HG02678 (cell line): ENCODE results near the gene GOLGA6C.
"Not testable (repeated sequence)": the region's sequence is repeated elsewhere in the genome, so short reads cannot be mapped to it uniquely, and the experiment has no call there.

Experiments used
- ATAC-seq: cut with Tn5 transposase; IDR thresholded peaks from one replicate; pipeline ENCODE4 v1.9.1; 2021; ENCODE audit warnings: mild to moderate bottlenecking, moderate library complexity; ENCODE audit not compliant: unreplicated experiment

GOLGA6C gene

GRCh38 chr15:75248991-75249390 lies 9.1 kb upstream of the GOLGA6C start:
- ATAC-seq: not testable (repeated sequence)

GRCh38 chr15:75249726-75250125 lies 8.4 kb upstream of the GOLGA6C start:
- no peak for ATAC-seq

- not testable (repeated sequence) for ATAC-seq
Observed at GRCh38 chr15:75251343-75251742, 6.8 kb upstream of the GOLGA6C start.

- ATAC-seq: not testable (repeated sequence)
Observed at GRCh38 chr15:75252285-75252684, 5.8 kb upstream of the GOLGA6C start.

GRCh38 chr15:75258620-75259343 lies 648 bp downstream of the GOLGA6C start:
- ATAC-seq: not testable (repeated sequence)

- not testable (repeated sequence) for ATAC-seq
Observed at GRCh38 chr15:75259873-75260272, 1.7 kb downstream of the GOLGA6C start.

GRCh38 chr15:75273751-75274359 lies 15.7 kb downstream of the GOLGA6C start:
- not testable (repeated sequence) for ATAC-seq

GRCh38 chr15:75274509-75275107 lies 16.5 kb downstream of the GOLGA6C start:
- peak; percentile 82 for ATAC-seq

- not testable (repeated sequence) for ATAC-seq
Observed at GRCh38 chr15:75275617-75276016, 17.5 kb downstream of the GOLGA6C start.

GRCh38 chr15:75278497-75278896 lies 20.4 kb downstream of the GOLGA6C start:
- ATAC-seq: not testable (repeated sequence)

GRCh38 chr15:75282572-75282971 lies 24.4 kb downstream of the GOLGA6C start, which contains the start of gene GOLGA6D:
Gene GOLGA6D (plus strand): TSS chr15:75282835. CDS start chr15:75282876, 41 bp downstream.
- ATAC-seq: not testable (repeated sequence)

- ATAC-seq: not testable (repeated sequence)
Observed at GRCh38 chr15:75284152-75284551, 26.0 kb downstream of the GOLGA6C start.

- ATAC-seq: not testable (repeated sequence)
Observed at GRCh38 chr15:75293660-75294059, 35.5 kb downstream of the GOLGA6C start.

- ATAC-seq: peak; percentile 66
Observed at GRCh38 chr15:75298541-75299310, 40.6 kb downstream of the GOLGA6C start.

- ATAC-seq: peak; percentile 62
Observed at GRCh38 chr15:75299311-75299688, 41.2 kb downstream of the GOLGA6C start.

- ATAC-seq: not testable (repeated sequence)
Observed at GRCh38 chr15:75300026-75300425, 41.9 kb downstream of the GOLGA6C start.

- no peak for ATAC-seq
Observed at GRCh38 chr15:75302318-75302717, 44.2 kb downstream of the GOLGA6C start.

GRCh38 chr15:75302753-75303152 lies 44.6 kb downstream of the GOLGA6C start:
- not testable (repeated sequence) for ATAC-seq

- ATAC-seq: no peak
Observed at GRCh38 chr15:75306188-75306587, 48.1 kb downstream of the GOLGA6C start.

- no peak for ATAC-seq
Observed at GRCh38 chr15:75307778-75308390, 49.8 kb downstream of the GOLGA6C start.

- ATAC-seq: no peak
Observed at GRCh38 chr15:75309711-75310110, 51.6 kb downstream of the GOLGA6C start.
